Parathyroid adenoma (tissue), 2 donors: Measurements from ENCODE around the gene LRP6.
A peak's percentile ranks its signal among the peaks of the same experiment; 100 is the strongest.

ENCODE experiments used
- H2AFZ ChIP-seq: fragments of 300-600 bp; sonication (generic); one replicate; pipeline ENCODE4 v1.7.0; 2017; ENCODE audit warnings: antibody characterized with exemption, mild to moderate bottlenecking
- H3K27ac ChIP-seq: fragments of 300-600 bp; sonication (generic); one replicate; pipeline ENCODE4 v1.7.0; 2017
- H3K27me3 ChIP-seq: fragments of 300-600 bp; sonication (generic); one replicate; pipeline ENCODE4 v1.7.0; 2017; ENCODE audit warnings: low read length; ENCODE audit not compliant: control insufficient read depth, insufficient read depth
- H3K36me3 ChIP-seq: fragments of 300-600 bp; sonication (generic); one replicate; pipeline ENCODE4 v1.7.0; 2017; ENCODE audit warnings: low read length; ENCODE audit not compliant: control insufficient read depth, insufficient read depth
- H3K4me1 ChIP-seq: fragments of 300-600 bp; sonication (generic); one replicate; pipeline ENCODE4 v1.7.0; 2017; ENCODE audit warnings: control low read depth
- H3K4me2 ChIP-seq: fragments of 300-600 bp; sonication (generic); one replicate; pipeline ENCODE4 v1.7.0; 2017; ENCODE audit warnings: low read length
- H3K4me3 ChIP-seq: fragments of 300-600 bp; sonication (generic); one replicate; pipeline ENCODE4 v1.7.0; 2017; ENCODE audit warnings: low read depth, low read length
- H3K79me2 ChIP-seq: fragments of 300-600 bp; sonication (generic); one replicate; pipeline ENCODE4 v1.7.0; 2017; ENCODE audit warnings: control low read depth
- H3K9ac ChIP-seq: fragments of 300-600 bp; sonication (generic); one replicate; pipeline ENCODE4 v1.7.0; 2017; ENCODE audit warnings: mild to moderate bottlenecking
- H3K9me3 ChIP-seq: fragments of 300-600 bp; sonication (generic); one replicate; pipeline ENCODE4 v1.7.0; 2017; ENCODE audit warnings: low read length; ENCODE audit not compliant: control insufficient read depth
- CTCF ChIP-seq: fragments of 300-600 bp; sonication (generic); IDR thresholded peaks from one replicate; pipeline ENCODE4 v1.7.0; 2017; ENCODE audit warnings: antibody characterized with exemption, mild to moderate bottlenecking
- donor health status: primary hyperparathyroidism.

The LRP6 gene

GRCh38 chr12:12091977-12092663 lies 174.7 kb downstream of the LRP6 start:
- TF ChIP-seq CTCF = no peak
- H3K79me2 ChIP-seq = no peaks in the 10 kb centered on the region
- no peaks in the 10 kb centered on the region for H3K9me3 ChIP-seq
- peaks cover 19% of the 10 kb centered on the region for H3K4me1 ChIP-seq
- H3K36me3 ChIP-seq = no peaks in the 10 kb centered on the region
- H3K27me3 ChIP-seq = no peaks in the 10 kb centered on the region
- no peak overlapping the region for H3K9ac ChIP-seq
- H3K4me2 ChIP-seq = no peak overlapping the region
- no peak overlapping the region for H2AFZ ChIP-seq
- H3K27ac ChIP-seq = no peak overlapping the region
- no peak overlapping the region for H3K4me3 ChIP-seq

DNA sequence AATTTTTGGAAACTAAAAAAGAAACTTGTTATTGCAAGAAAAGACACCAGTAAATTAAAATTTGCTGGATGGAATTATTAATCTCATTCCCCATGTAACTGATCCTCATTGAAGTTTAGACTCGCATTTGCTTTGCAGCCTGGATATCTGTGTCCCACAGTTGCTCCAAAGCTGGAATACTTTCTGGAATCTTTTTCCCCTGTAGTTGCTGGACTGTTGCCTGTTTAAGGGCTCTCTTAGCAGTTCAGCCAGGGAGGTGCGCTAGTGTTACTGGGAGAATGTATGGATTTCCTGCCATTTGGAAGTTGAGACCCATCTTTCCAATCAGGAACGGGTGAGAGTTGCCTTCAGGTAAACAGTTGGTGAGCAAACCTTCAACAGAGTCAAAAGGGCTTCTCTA lies 175.8 kb downstream of the LRP6 start:
- H2AFZ ChIP-seq = no peak overlapping the region
- peaks cover 20% of the 10 kb centered on the region for H3K4me1 ChIP-seq
- no peak overlapping the region for H3K27ac ChIP-seq
- H3K79me2 ChIP-seq = no peaks in the 10 kb centered on the region
- H3K27me3 ChIP-seq = no peaks in the 10 kb centered on the region
- H3K9me3 ChIP-seq = no peaks in the 10 kb centered on the region
- no peaks in the 10 kb centered on the region for H3K36me3 ChIP-seq
- no peak overlapping the region for H3K4me3 ChIP-seq
- H3K9ac ChIP-seq = no peak overlapping the region
- no peak for TF ChIP-seq CTCF
- no peak overlapping the region for H3K4me2 ChIP-seq

- Histone ChIP-seq H3K36me3 (no peaks in the 10 kb centered on the region), H3K27me3 (no peaks in the 10 kb centered on the region), H3K9me3 (no peaks in the 10 kb centered on the region), H3K4me1 (peaks cover 16% of the 10 kb centered on the region), H3K4me2 (no peak overlapping the region), H3K4me3 (no peak overlapping the region), H3K79me2 (no peaks in the 10 kb centered on the region), H3K27ac (no peak overlapping the region), H3K9ac (no peak overlapping the region), H2AFZ (peak overlapping the region; percentile 50)
- no peak for TF ChIP-seq CTCF
Measured at GRCh38 chr12:12088761-12089160, 178.1 kb downstream of the LRP6 start.

DNA sequence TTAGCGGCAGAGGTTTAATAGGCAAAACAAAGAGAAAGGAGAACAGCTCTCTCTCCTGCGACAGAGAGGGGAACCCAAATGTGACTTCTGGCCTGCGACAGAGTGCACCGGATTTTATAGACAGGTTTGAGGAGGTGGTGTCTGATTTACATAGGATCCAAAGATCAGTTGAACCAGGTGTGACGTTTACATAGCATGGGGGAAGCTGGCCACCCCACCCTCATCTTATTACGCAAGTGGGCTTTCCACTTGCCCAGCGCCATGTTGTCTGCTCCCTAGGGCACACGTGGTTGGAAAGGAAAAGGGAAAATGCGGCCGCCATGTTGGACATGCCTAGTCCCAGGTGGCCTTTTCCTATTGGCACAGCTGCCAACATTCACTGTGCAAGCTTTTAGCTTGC lies 178.7 kb downstream of the LRP6 start:
- Histone ChIP-seq H3K79me2 (no peaks in the 10 kb centered on the region), H3K27me3 (no peaks in the 10 kb centered on the region), H3K4me2 (peak overlapping the region; percentile 52), H3K27ac (no peak overlapping the region), H3K4me1 (peaks cover 16% of the 10 kb centered on the region), H3K9ac (no peak overlapping the region), H3K4me3 (no peak overlapping the region), H3K9me3 (no peaks in the 10 kb centered on the region), H2AFZ (no peak overlapping the region), H3K36me3 (no peaks in the 10 kb centered on the region)
- no peak for TF ChIP-seq CTCF

GRCh38 chr12:12087693-12088034 lies 179.2 kb downstream of the LRP6 start:
- Histone ChIP-seq H3K27me3 (no peaks in the 10 kb centered on the region), H3K9ac (no peak overlapping the region), H3K4me2 (peak overlapping the region; percentile 52), H3K4me3 (no peak overlapping the region), H3K4me1 (peaks cover 16% of the 10 kb centered on the region), H3K27ac (peak overlapping the region; percentile 0), H2AFZ (peak overlapping the region; percentile 42), H3K36me3 (no peaks in the 10 kb centered on the region), H3K9me3 (no peaks in the 10 kb centered on the region), H3K79me2 (no peaks in the 10 kb centered on the region)
- TF ChIP-seq CTCF = no peak
